ENCODE data around the gene SEPTIN7. TPM values are rescaled to one million over a fixed set of nuclear protein-coding genes. Genes with fewer than 3 reads are reported as not detected.

The SEPTIN7 gene
- total and polyA plus RNA-seq, 2 of the 13 experiments (the other 11 are each of a cell fraction or from before 2014, with no cell fraction given): 103 to 129 TPM

DNA sequence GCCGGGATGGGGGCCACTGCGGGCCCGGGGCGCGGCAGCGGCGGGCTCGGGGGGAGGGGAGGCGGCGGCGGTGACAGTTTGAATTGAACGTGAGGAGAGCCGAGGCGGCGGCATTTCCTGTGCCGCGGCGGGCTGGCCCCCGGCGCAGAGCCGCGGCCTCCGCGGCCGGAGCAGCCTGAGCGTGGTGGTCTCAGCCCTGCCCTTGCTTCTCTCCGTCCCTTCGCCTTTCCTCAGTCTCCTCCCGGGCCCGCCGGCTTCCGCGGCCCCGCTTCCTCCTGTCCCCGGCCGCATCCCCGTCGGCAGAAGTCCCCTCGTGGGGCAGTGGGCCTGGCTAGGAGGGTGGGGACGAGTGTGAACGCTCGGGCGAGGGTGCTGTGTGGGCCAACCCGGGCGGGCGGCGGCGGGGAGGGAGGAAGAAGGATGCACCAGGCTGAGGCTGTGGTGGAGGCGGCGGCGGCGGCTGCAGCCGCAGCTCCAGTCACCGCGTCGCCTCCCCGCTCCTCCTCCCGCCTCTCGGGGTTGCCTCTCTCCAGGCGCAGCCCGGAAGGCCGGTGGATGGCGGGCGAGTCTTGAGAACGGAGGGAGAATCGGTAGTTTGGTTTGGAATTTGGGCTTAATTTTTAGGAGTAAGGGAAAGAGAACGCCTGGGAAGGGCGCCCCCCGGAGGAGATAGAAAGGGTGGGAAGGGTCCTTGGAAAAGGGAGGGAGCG lies 690 bp downstream of the SEPTIN7 start (continued):
- TF ChIP-seq, protein P1, sequence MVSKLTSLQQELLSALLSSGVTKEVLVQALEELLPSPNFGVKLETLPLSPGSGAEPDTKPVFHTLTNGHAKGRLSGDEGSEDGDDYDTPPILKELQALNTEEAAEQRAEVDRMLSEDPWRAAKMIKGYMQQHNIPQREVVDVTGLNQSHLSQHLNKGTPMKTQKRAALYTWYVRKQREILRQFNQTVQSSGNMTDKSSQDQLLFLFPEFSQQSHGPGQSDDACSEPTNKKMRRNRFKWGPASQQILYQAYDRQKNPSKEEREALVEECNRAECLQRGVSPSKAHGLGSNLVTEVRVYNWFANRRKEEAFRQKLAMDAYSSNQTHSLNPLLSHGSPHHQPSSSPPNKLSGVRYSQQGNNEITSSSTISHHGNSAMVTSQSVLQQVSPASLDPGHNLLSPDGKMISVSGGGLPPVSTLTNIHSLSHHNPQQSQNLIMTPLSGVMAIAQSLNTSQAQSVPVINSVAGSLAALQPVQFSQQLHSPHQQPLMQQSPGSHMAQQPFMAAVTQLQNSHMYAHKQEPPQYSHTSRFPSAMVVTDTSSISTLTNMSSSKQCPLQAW (CRISPR knock-in tag; IDR thresholded peaks at IDR 0.05): peak; percentile 41; the same call in 1 of the 2 replicates
- TF ChIP-seq TRIM24 (CRISPR knock-in tag; IDR thresholded peaks at IDR 0.05) (no peak), ZNF710 (CRISPR knock-in tag; IDR thresholded peaks at IDR 0.05; ENCODE audit: borderline replicate concordance) (0 out of 2 replicates have a peak, but pooled peaks have one; percentile 6), GFI1 (CRISPR knock-in tag; IDR thresholded peaks at IDR 0.05; ENCODE audit: borderline replicate concordance) (peak; percentile 59; the same call in 1 of the 2 replicates), GZF1 (CRISPR knock-in tag; IDR thresholded peaks at IDR 0.05) (no peak), ZHX1 (CRISPR knock-in tag; IDR thresholded peaks at IDR 0.05; ENCODE audit: low read depth) (0 out of 2 replicates have a peak, but pooled peaks have one; percentile 24)

Measured in HepG2 (cell line).